CD14-positive monocyte (primary cell): ENCODE data around the gene SRMS. TPM values are rescaled to one million over a fixed set of nuclear protein-coding genes. Genes with fewer than 3 reads are reported as not detected.

Source experiments
- DNase-seq, 3 donors: peaks; one replicate each; pipeline ENCODE4 v3.0.0-alpha.2; 2011 to 2022
- H2AFZ ChIP-seq: 2 replicates; pipeline ENCODE4 v1.6.0; 2012; ENCODE audit warnings: mild to moderate bottlenecking, low read depth, low read length, inconsistent platforms; ENCODE audit not compliant: insufficient read depth, poor library complexity, severe bottlenecking
- H3K27ac ChIP-seq, 2 donors: 1 replicate in 1 of 2; 2 replicates in 1 of 2; pipeline ENCODE4 v1.5.1; 2012 to 2013; ENCODE audit warnings: low read length in 2 of 2, control low read depth in 1 of 2, inconsistent platforms in 1 of 2, low read depth in 1 of 2, mild to moderate bottlenecking in 1 of 2
- H3K27me3 ChIP-seq, 2 donors: one replicate each; pipeline versions ENCODE4 v1.6.0 to v1.6.1; 2011 to 2013; ENCODE audit warnings: low read length in 2 of 2; ENCODE audit not compliant: control insufficient read depth in 2 of 2, insufficient read depth in 2 of 2
- H3K36me3 ChIP-seq, 2 donors: replicated peaks in 1 of 2; 1 replicate in 1 of 2; 2 replicates in 1 of 2; pipeline versions ENCODE4 v1.5.1 to v1.6.1; 2012 to 2013; ENCODE audit warnings: low read length in 2 of 2, control low read depth in 1 of 2, inconsistent platforms in 1 of 2, mild to moderate bottlenecking in 1 of 2; ENCODE audit not compliant: insufficient read depth in 2 of 2, control insufficient read depth in 1 of 2
- H3K4me1 ChIP-seq, 2 donors: 1 replicate in 1 of 2; 2 replicates in 1 of 2; pipeline versions ENCODE4 v1.5.1 to v1.6.1; 2012 to 2013; ENCODE audit warnings: low read length in 2 of 2, control low read depth in 1 of 2, inconsistent platforms in 1 of 2, mild to moderate bottlenecking in 1 of 2, moderate library complexity in 1 of 2; ENCODE audit not compliant: insufficient read depth in 2 of 2, control insufficient read depth in 1 of 2
- H3K4me2 ChIP-seq: replicated peaks from 2 replicates; pipeline ENCODE3; 2012; ENCODE audit warnings: low read length, moderate library complexity, mild to moderate bottlenecking; ENCODE audit not compliant: poor library complexity, severe bottlenecking; ENCODE audit errors: extremely low read depth
- H3K4me3 ChIP-seq, 3 experiments: fragments of 200-600 bp in 1 of 3; sonication (generic) in 1 of 3; replicated peaks in 1 of 3; 1 replicate in 2 of 3; 2 replicates in 1 of 3; pipeline ENCODE4 v1.5.1; 2011 to 2013; ENCODE audit warnings: low read length in 3 of 3, mild to moderate bottlenecking in 3 of 3, control low read depth in 2 of 3, low read depth in 2 of 3, inconsistent platforms in 1 of 3, moderate library complexity in 1 of 3
- H3K79me2 ChIP-seq: 2 replicates; pipeline ENCODE4 v1.6.0; 2012; ENCODE audit warnings: mild to moderate bottlenecking, control low read depth, inconsistent platforms, low read length, moderate library complexity; ENCODE audit not compliant: insufficient read depth
- H3K9ac ChIP-seq: 2 replicates; pipeline ENCODE4 v1.6.0; 2017; ENCODE audit warnings: low read length, mild to moderate bottlenecking; ENCODE audit not compliant: insufficient read depth, poor library complexity, severe bottlenecking
- H3K9me3 ChIP-seq, 2 donors: replicated peaks in 1 of 2; 1 replicate in 1 of 2; 2 replicates in 1 of 2; pipeline versions ENCODE4 v1.5.1 to v1.6.1; 2012 to 2013; ENCODE audit warnings: low read length in 2 of 2, control low read depth in 1 of 2; ENCODE audit not compliant: control insufficient read depth in 1 of 2, insufficient read depth in 1 of 2
- H4K20me1 ChIP-seq: 2 replicates; pipeline ENCODE4 v1.6.0; 2012; ENCODE audit warnings: mild to moderate bottlenecking, low read length, control low read depth, moderate library complexity; ENCODE audit not compliant: insufficient read depth
- H3K27ac Mint-ChIP-seq, 7 donors: one replicate each; pipeline ENCODE4 v1.8.0; 2020; ENCODE audit warnings: mild to moderate bottlenecking in 7 of 7, mixed read lengths in 7 of 7, moderate library complexity in 6 of 7, inconsistent platforms in 2 of 7
- H3K27me3 Mint-ChIP-seq, 3 donors: one replicate each; pipeline ENCODE4 v1.8.0; 2021 to 2022; ENCODE audit warnings: low read depth in 3 of 3, mild to moderate bottlenecking in 3 of 3, mixed read lengths in 3 of 3, moderate library complexity in 3 of 3, inconsistent platforms in 1 of 3
- H3K36me3 Mint-ChIP-seq, 2 donors: one replicate each; pipeline ENCODE4 v1.8.0; 2020; ENCODE audit warnings: mixed read lengths in 2 of 2, inconsistent platforms in 1 of 2, mild to moderate bottlenecking in 1 of 2
- H3K4me1 Mint-ChIP-seq: one replicate; pipeline ENCODE4 v1.8.0; 2020; ENCODE audit warnings: mild to moderate bottlenecking, mixed read lengths
- H3K4me3 Mint-ChIP-seq, 2 donors: one replicate each; pipeline ENCODE4 v1.8.0; 2020; ENCODE audit warnings: mild to moderate bottlenecking in 2 of 2, mixed read lengths in 2 of 2, moderate library complexity in 1 of 2
- H3K9me3 Mint-ChIP-seq, 7 donors: one replicate each; pipeline ENCODE4 v1.8.0; 2020 to 2022; ENCODE audit warnings: mixed read lengths in 7 of 7, mild to moderate bottlenecking in 6 of 7, moderate library complexity in 6 of 7, inconsistent platforms in 2 of 7
- WGBS: methylation state at CpG from one replicate; pipeline ENCODE4 v1.1.5; 2013; ENCODE audit warnings: missing lambda C conversion rate; ENCODE audit not compliant: insufficient coverage; 5-methylcytosine and 5-hydroxymethylcytosine counted together
- intact Hi-C, 2 donors: fragments of 100-400 bp; cut with micrococcal nuclease; formaldehyde crosslinking; loops; one replicate each; pipeline versions ENCODE4 v1.15.0 to v1.15.1; 2023
- polyA plus RNA-seq, 3 donors: library from polyadenylated mRNA; depleted of rRNA in 1 of 3; unstranded in 2 of 3; stranded (reverse) in 1 of 3; fragments of 300-500 nt in 2 of 3; fragments of >200 nt in 1 of 3; fragmentation: Illumina TruSeq in 2 of 3; gene quantifications; 1 replicate in 2 of 3; 2 replicates in 1 of 3; pipeline ENCODE4 v1.2.3, GENCODE V29; 2012 to 2021
- TF ChIP-seq, protein P1 (sequence below): fragments of 200-600 bp; IDR thresholded peaks from one replicate; pipeline ENCODE4 v1.8.0; 2022; ENCODE audit warnings: antibody characterized with exemption, mild to moderate bottlenecking

SRMS gene
- polyA plus RNA-seq, 3 donors: not detected

DNA sequence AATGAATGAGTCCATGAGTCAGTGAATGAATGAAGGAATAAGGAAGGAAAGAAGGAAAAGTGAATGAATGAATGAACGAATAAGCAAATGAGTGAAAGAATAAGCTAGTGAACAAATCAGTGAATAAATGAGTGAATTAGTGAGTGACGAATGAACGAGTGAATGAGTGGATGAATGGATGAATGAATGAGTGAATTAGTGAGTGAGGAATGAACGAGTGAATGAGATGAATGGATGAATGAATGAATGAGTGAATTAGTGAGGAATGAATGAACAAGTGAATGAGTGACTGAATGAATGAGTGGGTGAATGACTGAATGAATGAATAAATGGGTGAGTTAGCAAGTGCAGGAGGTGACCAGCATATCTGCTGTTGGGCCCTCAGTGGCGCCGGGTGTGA is 3.8 kb downstream of the SRMS start:
- no peak overlapping the region for H3K4me3 ChIP-seq
- H4K20me1 ChIP-seq: no peaks in the 10 kb centered on the region
- H3K4me1 ChIP-seq: peaks cover 0 to 2% of the 10 kb centered on the region in 2 donors
- TF ChIP-seq, protein P1, sequence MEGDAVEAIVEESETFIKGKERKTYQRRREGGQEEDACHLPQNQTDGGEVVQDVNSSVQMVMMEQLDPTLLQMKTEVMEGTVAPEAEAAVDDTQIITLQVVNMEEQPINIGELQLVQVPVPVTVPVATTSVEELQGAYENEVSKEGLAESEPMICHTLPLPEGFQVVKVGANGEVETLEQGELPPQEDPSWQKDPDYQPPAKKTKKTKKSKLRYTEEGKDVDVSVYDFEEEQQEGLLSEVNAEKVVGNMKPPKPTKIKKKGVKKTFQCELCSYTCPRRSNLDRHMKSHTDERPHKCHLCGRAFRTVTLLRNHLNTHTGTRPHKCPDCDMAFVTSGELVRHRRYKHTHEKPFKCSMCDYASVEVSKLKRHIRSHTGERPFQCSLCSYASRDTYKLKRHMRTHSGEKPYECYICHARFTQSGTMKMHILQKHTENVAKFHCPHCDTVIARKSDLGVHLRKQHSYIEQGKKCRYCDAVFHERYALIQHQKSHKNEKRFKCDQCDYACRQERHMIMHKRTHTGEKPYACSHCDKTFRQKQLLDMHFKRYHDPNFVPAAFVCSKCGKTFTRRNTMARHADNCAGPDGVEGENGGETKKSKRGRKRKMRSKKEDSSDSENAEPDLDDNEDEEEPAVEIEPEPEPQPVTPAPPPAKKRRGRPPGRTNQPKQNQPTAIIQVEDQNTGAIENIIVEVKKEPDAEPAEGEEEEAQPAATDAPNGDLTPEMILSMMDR: no peak
- H3K9me3 Mint-ChIP-seq: peaks cover 0 to 1% (median 0%) of the 10 kb centered on the region in 7 donors
- no peaks in the 10 kb centered on the region for H3K9me3 ChIP-seq
- no peak overlapping the region for H2AFZ ChIP-seq
- H3K36me3 Mint-ChIP-seq: no peaks in the 10 kb centered on the region
- peaks cover 2% of the 10 kb centered on the region for H3K4me1 Mint-ChIP-seq
- DNase-seq: no peak
- H3K79me2 ChIP-seq: no peaks in the 10 kb centered on the region
- H3K27ac Mint-ChIP-seq: no peak overlapping the region
- H3K4me2 ChIP-seq: no peak overlapping the region
- H3K36me3 ChIP-seq: no peaks in the 10 kb centered on the region
- 95% methylated on average over 6 of the region's 6 CpGs for WGBS
- peaks cover 0 to 49% of the 10 kb centered on the region in 2 donors for H3K27me3 ChIP-seq
- H3K4me3 Mint-ChIP-seq: peak overlapping the region in 1 of 2 donors; percentile 1
- H3K27me3 Mint-ChIP-seq: peaks cover 19 to 60% (median 26%) of the 10 kb centered on the region in 3 donors
- H3K9ac ChIP-seq: no peak overlapping the region
- H3K27ac ChIP-seq: no peak overlapping the region
- intact Hi-C loops: no loop called here

DNA sequence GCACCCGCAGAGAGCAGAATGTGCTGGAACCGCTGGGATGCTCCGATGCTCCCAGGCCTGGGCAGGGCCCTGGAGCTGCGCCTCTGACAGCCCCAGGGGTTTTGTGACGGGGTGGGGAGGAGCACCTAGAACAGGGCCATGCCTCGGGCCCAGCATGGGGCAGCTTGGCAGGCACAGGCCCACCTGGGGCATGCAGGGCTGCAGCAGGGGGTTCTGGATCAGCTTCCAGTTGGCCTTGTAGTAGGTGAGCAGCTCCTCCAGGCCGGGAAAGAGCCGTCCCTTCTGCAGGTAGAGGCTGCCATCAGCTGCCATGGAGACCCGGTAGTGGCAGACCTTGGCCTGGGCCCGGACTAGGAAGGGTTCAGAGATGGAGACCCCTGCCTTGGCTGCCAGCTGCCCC is 4.4 kb downstream of the SRMS start:
- Mint-ChIP-seq H3K4me1 (peaks cover 4% of the 10 kb centered on the region), H3K27me3 (peaks cover 17 to 54% (median 20%) of the 10 kb centered on the region in 3 donors), H3K4me3 (no peak overlapping the region), H3K36me3 (no peaks in the 10 kb centered on the region), H3K9me3 (peaks cover 0 to 1% (median 0%) of the 10 kb centered on the region in 7 donors), H3K27ac (no peak overlapping the region)
- no peaks in the 10 kb centered on the region for H4K20me1 ChIP-seq
- TF ChIP-seq, protein P1: no peak
- H3K27me3 ChIP-seq: peaks cover 0 to 44% of the 10 kb centered on the region in 2 donors
- no peak overlapping the region for H3K27ac ChIP-seq
- H3K79me2 ChIP-seq: no peaks in the 10 kb centered on the region
- no peak for DNase-seq
- 93% methylated on average over 10 of the region's 10 CpGs for WGBS
- H3K9ac ChIP-seq: no peak overlapping the region
- intact Hi-C loops: no loop called here
- no peak overlapping the region for H2AFZ ChIP-seq
- no peaks in the 10 kb centered on the region for H3K9me3 ChIP-seq
- H3K36me3 ChIP-seq: no peaks in the 10 kb centered on the region
- H3K4me3 ChIP-seq: no peak overlapping the region
- H3K4me2 ChIP-seq: no peak overlapping the region
- H3K4me1 ChIP-seq: peaks cover 4 to 8% of the 10 kb centered on the region in 2 donors
